HL-60 (cell line): ENCODE measurements around the gene USP11.

Experiments used
- DNase-seq, 2 experiments: peaks; one replicate each; pipeline ENCODE4 v3.0.0-alpha.2; 2010 to 2020; ENCODE audit warnings: low read depth in 1 of 2, low spot score in 1 of 2
- H3K27ac ChIP-seq: fragments of 250-450 bp; sonication (Bioruptor Pico); replicated peaks from 2 replicates; pipeline ENCODE4 v1.5.1; 2020; ENCODE audit warnings: mild to moderate bottlenecking, moderate library complexity
- H3K27me3 ChIP-seq: fragments of 250-450 bp; sonication (Bioruptor Pico); 2 replicates; pipeline ENCODE4 v1.5.1; 2021; ENCODE audit warnings: mild to moderate bottlenecking, moderate library complexity; ENCODE audit not compliant: insufficient read depth, poor library complexity, severe bottlenecking
- H3K4me3 ChIP-seq: replicated peaks from 2 replicates; pipeline ENCODE4 v1.5.1; 2011; ENCODE audit warnings: mild to moderate bottlenecking, control low read depth, low read length; ENCODE audit not compliant: insufficient read depth
- CTCF ChIP-seq: IDR thresholded peaks from one replicate; pipeline ENCODE4 v1.5.1; 2011; ENCODE audit warnings: low read length, control low read depth, inconsistent platforms; ENCODE audit not compliant: insufficient read depth
- GABPA ChIP-seq: IDR thresholded peaks from 2 replicates; pipeline ENCODE4 v1.6.1; 2012; ENCODE audit warnings: low read depth
- POLR2AphosphoS5 ChIP-seq: IDR thresholded peaks from 2 replicates; pipeline ENCODE4 v1.6.1; 2012; ENCODE audit warnings: low read depth
- REST ChIP-seq: IDR thresholded peaks from 2 replicates; pipeline ENCODE4 v1.6.1; 2012; ENCODE audit warnings: low read depth; ENCODE audit not compliant: insufficient replicate concordance
- SPI1 ChIP-seq: IDR thresholded peaks from 2 replicates; pipeline ENCODE4 v1.6.1; 2012; ENCODE audit warnings: low read depth, mild to moderate bottlenecking, borderline replicate concordance

Gene USP11

GRCh38 chrX:47187106-47187677 lies 45.6 kb upstream of the USP11 start:
- no peak overlapping the region for H3K4me3 ChIP-seq
- no peaks in the 10 kb centered on the region for H3K27me3 ChIP-seq
- no peak for DNase-seq
- TF ChIP-seq CTCF, result no peak
- TF ChIP-seq GABPA, result no peak
- TF ChIP-seq SPI1, result no peak
- no peak for TF ChIP-seq POLR2AphosphoS5
- TF ChIP-seq REST, result no peak
- H3K27ac ChIP-seq, result no peak overlapping the region

GRCh38 chrX:47189906-47190305 lies 42.9 kb upstream of the USP11 start:
- Histone ChIP-seq H3K27ac (no peak overlapping the region), H3K27me3 (no peaks in the 10 kb centered on the region), H3K4me3 (no peak overlapping the region)
- TF ChIP-seq POLR2AphosphoS5 (no peak), REST (no peak), CTCF (no peak), SPI1 (no peak), GABPA (no peak)
- DNase-seq, result no peak

- TF ChIP-seq GABPA, result no peak
- TF ChIP-seq POLR2AphosphoS5, result peak; percentile 41; the same call in 1 of the 2 replicates
- TF ChIP-seq SPI1, result no peak
- peak; percentile 12 for TF ChIP-seq REST
- no peak for TF ChIP-seq CTCF
- peak; percentile 80 to 90 for DNase-seq
- Histone ChIP-seq H3K4me3 (peak overlapping the region; percentile 48), H3K27me3 (no peaks in the 10 kb centered on the region), H3K27ac (peak overlapping the region; percentile 80)
Observed at GRCh38 chrX:47190445-47191269, 42.2 kb upstream of the USP11 start.
